ENCODE measurements around the gene RPS15. TPM values are rescaled to one million over a fixed set of nuclear protein-coding genes. Genes with fewer than 3 reads are reported as not detected.

RPS15 gene
- polyA plus RNA-seq, 1 of the 3 experiments (the other 2 are of a cell fraction), result 3,749 TPM

GRCh38 chr19:1438035-1438932 is at the start of gene RPS15 (continued):
- TF ChIP-seq NFIC (IDR thresholded peaks at IDR 0.05; ENCODE audit: borderline replicate concordance) (no peak; the same call in 1 of the 2 replicates), CHD2 (IDR thresholded peaks at IDR 0.05; ENCODE audit: low read length, partially characterized antibody) (peak; percentile 100), MEF2A (IDR thresholded peaks at IDR 0.05; ENCODE audit: borderline replicate concordance, low read depth) (no peak; the same call in 1 of the 2 replicates), USF1 (IDR thresholded peaks at IDR 0.05; ENCODE audit: borderline replicate concordance, low read depth) (peak; percentile 50), TCF12 (IDR thresholded peaks at IDR 0.05) (no peak), SMC3 (IDR thresholded peaks at IDR 0.05; ENCODE audit: low read depth, low read length) (peak; percentile 5; the same call in 1 of the 2 replicates), RCOR1 (IDR thresholded peaks at IDR 0.05; ENCODE audit: low read length) (peak; percentile 69), EP300 (IDR thresholded peaks at IDR 0.05; ENCODE audit: borderline replicate concordance in 1 of 2, low read depth in 1 of 2, low read length in 1 of 2) (0 out of 4 replicates have a peak, but pooled peaks of 1 of the 2 experiments have one; percentile 30), TEAD4 (IDR thresholded peaks at IDR 0.05; ENCODE audit: borderline replicate concordance, insufficient read depth) (0 out of 2 replicates have a peak, but pooled peaks have one; percentile 32), NRF1 (IDR thresholded peaks at IDR 0.05; ENCODE audit: low read depth, low read length) (peak; percentile 50; the same call in 1 of the 2 replicates), POLR2AphosphoS5 (IDR thresholded peaks at IDR 0.05; ENCODE audit: low read depth, low read length) (peak; percentile 99), FOXJ3 (CRISPR knock-in tag; IDR thresholded peaks at IDR 0.05) (peak; percentile 85)

- Histone ChIP-seq H3K4me3 (ENCODE audit: low read depth in 2 of 2, low read length in 1 of 2) (no peak overlapping the region), H4K20me1 (ENCODE audit: insufficient read depth) (no peaks in the 10 kb centered on the region), H3K9ac (no peak overlapping the region), H3K36me3 (replicated peaks in 1 of 2; ENCODE audit: control insufficient read depth in 1 of 2, insufficient read depth in 2 of 2, low read length in 1 of 2) (peaks cover 0 to 15% of the 10 kb centered on the region in 2 experiments), H3K9me3 (no peaks in the 10 kb centered on the region), H2AFZ (ENCODE audit: low read depth) (no peak overlapping the region), H3K4me2 (no peak overlapping the region), H3K79me2 (ENCODE audit: insufficient read depth) (peaks cover 17% of the 10 kb centered on the region), H3K27ac (ENCODE audit: low read depth in 2 of 2, low read length in 1 of 2) (no peak overlapping the region), H3K4me1 (ENCODE audit: control insufficient read depth in 1 of 2, insufficient read depth in 2 of 2, low read depth in 1 of 2, low read length in 1 of 2) (peaks cover 0 to 5% of the 10 kb centered on the region in 2 experiments; a peak in 1 of 4 replicates), H3K27me3 (ENCODE audit: insufficient read depth) (no peaks in the 10 kb centered on the region), H3F3A (replicated peaks; ENCODE audit: insufficient read depth) (peaks cover 8% of the 10 kb centered on the region), H3K9me2 (no peaks in the 10 kb centered on the region)
- CTCF ChIA-PET, result no interaction called here
- no peak for DNase-seq
- WGBS (ENCODE audit: low lambda C conversion rate), result 97% methylated on average over 6 of the region's 17 CpGs
- POLR2A ChIA-PET, result no interaction called here
- no peak for TF ChIP-seq ELF1 (IDR thresholded peaks at IDR 0.05)
- no peak for TF ChIP-seq RXRA (IDR thresholded peaks at IDR 0.05; ENCODE audit: borderline replicate concordance, low read depth)
- TF ChIP-seq USF1 (IDR thresholded peaks at IDR 0.05; ENCODE audit: borderline replicate concordance, low read depth), result no peak
- TF ChIP-seq RCOR1 (IDR thresholded peaks at IDR 0.05; ENCODE audit: low read length), result no peak
- no peak for TF ChIP-seq EZH2phosphoT487 (IDR thresholded peaks at IDR 0.05; ENCODE audit: borderline replicate concordance, low read depth)
- TF ChIP-seq RAD21 (IDR thresholded peaks at IDR 0.05; ENCODE audit: low read length), result no peak
- no peak for TF ChIP-seq PBX3 (IDR thresholded peaks at IDR 0.05)
- TF ChIP-seq NFIC (IDR thresholded peaks at IDR 0.05; ENCODE audit: borderline replicate concordance), result no peak
- no peak for TF ChIP-seq USF2 (IDR thresholded peaks at IDR 0.05; ENCODE audit: borderline replicate concordance, low read depth, low read length)
- no peak for TF ChIP-seq TCF12 (IDR thresholded peaks at IDR 0.05)
- TF ChIP-seq ZBTB33 (IDR thresholded peaks at IDR 0.05; ENCODE audit: borderline replicate concordance, low read depth), result no peak
- TF ChIP-seq TEAD4 (IDR thresholded peaks at IDR 0.05; ENCODE audit: borderline replicate concordance, insufficient read depth), result no peak
- no peak for TF ChIP-seq CHD2 (IDR thresholded peaks at IDR 0.05; ENCODE audit: low read length, partially characterized antibody)
- no peak for TF ChIP-seq SIN3A (IDR thresholded peaks at IDR 0.05; ENCODE audit: borderline replicate concordance, low read depth, low read length)
- TF ChIP-seq POLR2AphosphoS5 (IDR thresholded peaks at IDR 0.05; ENCODE audit: low read depth, low read length), result no peak
- no peak for TF ChIP-seq NRF1 (IDR thresholded peaks at IDR 0.05; ENCODE audit: low read depth, low read length)
- no peak for TF ChIP-seq YY1 (IDR thresholded peaks at IDR 0.05; ENCODE audit: low read depth)
- no peak for TF ChIP-seq FOSL2 (IDR thresholded peaks at IDR 0.05; ENCODE audit: borderline replicate concordance, low read depth)
- no peak for TF ChIP-seq FOXM1 (IDR thresholded peaks at IDR 0.05; ENCODE audit: low read depth)
These were observed 49.6 kb upstream of the RPS15 start for GRCh38 chr19:1388637-1389026.

Measured in SK-N-SH (cell line).